ENCODE results near the gene MT1G.
A peak's percentile ranks its signal among the peaks of the same experiment; 100 is the strongest.
"Not testable (repeated sequence)": the region's sequence is repeated elsewhere in the genome, so short reads cannot be mapped to it uniquely, and the experiment has no call there.

Gene MT1G

GRCh38 chr16:56684256-56684925 lies 16.5 kb upstream of the MT1G start:
- no peak for DNase-seq

- DNase-seq = no peak
Measured at GRCh38 chr16:56683424-56684172, 15.7 kb upstream of the MT1G start.

GRCh38 chr16:56682703-56683397 lies 15.0 kb upstream of the MT1G start:
- DNase-seq = no peak

GRCh38 chr16:56681939-56682702 lies 14.3 kb upstream of the MT1G start, which contains the start of gene MT1X:
MT1X (plus strand) TSS chr16:56682470; CDS start chr16:56682541, 71 bp downstream.
- peak; percentile 91 for DNase-seq

GRCh38 chr16:56679818-56680217 lies 12.0 kb upstream of the MT1G start:
- no peak for DNase-seq

- no peak for DNase-seq
Measured at GRCh38 chr16:56679078-56679730, 11.3 kb upstream of the MT1G start.

GRCh38 chr16:56677474-56677873 lies 9.6 kb upstream of the MT1G start:
- no peak for DNase-seq

- DNase-seq = no peak
Measured at GRCh38 chr16:56675685-56676210, 7.9 kb upstream of the MT1G start.

- not testable (repeated sequence) for DNase-seq
Measured at GRCh38 chr16:56674570-56674969, 6.7 kb upstream of the MT1G start.

GRCh38 chr16:56673921-56674320 lies 6.1 kb upstream of the MT1G start:
- peak; percentile 59 for DNase-seq

GRCh38 chr16:56672761-56673536 lies 5.1 kb upstream of the MT1G start:
- DNase-seq = no peak

GRCh38 chr16:56672171-56672570 lies 4.3 kb upstream of the MT1G start:
- not testable (repeated sequence) for DNase-seq

- not testable (repeated sequence) for DNase-seq
Measured at GRCh38 chr16:56671691-56672090, 3.8 kb upstream of the MT1G start.

GRCh38 chr16:56670620-56670934 lies 2.7 kb upstream of the MT1G start:
- no peak for DNase-seq

- DNase-seq = no peak
Measured at GRCh38 chr16:56669840-56670619, 2.2 kb upstream of the MT1G start.

GRCh38 chr16:56669005-56669839 lies 1.4 kb upstream of the MT1G start, which contains the start of gene MT1H:
MT1H (plus strand) TSS chr16:56669814; CDS start chr16:56669885, 71 bp downstream.
- no peak for DNase-seq

GRCh38 chr16:56665286-56666261 lies 2.3 kb downstream of the MT1G start:
- not testable (repeated sequence) for DNase-seq

GRCh38 chr16:56664506-56664905 lies 3.4 kb downstream of the MT1G start:
- DNase-seq = no peak
